SK-N-MC (cell line): ENCODE data around the gene IL31.

Experiments used
- EZH2 ChIP-seq: fragments of 200-600 bp; sonication (generic); IDR thresholded peaks from one replicate; pipeline ENCODE4 v1.6.1; 2017; ENCODE audit warnings: antibody characterized with exemption
- POLR2AphosphoS5 ChIP-seq: IDR thresholded peaks from 2 replicates; pipeline ENCODE4 v1.6.1; 2012; ENCODE audit warnings: mild to moderate bottlenecking, low read depth, low read length, borderline replicate concordance

DNA sequence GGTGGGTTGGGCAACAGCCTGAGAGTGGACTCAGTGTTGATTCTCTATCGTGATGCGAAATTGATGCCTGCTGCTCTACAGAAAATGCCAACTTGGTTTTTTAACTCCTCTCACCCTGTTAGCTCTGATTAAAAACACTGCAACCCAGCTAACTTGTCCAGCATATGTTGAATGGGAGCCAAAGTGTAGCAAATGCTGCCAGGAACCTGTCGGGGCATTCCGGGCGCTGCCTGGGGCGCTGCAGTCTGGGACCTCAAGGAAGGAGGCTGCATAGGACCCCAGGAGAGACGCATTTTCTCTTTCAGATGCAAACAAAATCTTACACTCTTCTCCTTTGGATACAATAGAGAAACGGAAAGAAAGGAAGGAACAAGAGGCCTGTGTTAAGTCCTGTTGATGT, 33.4 kb upstream of the IL31 start:
- no peak for TF ChIP-seq POLR2AphosphoS5
- TF ChIP-seq EZH2, result no peak
